Measurements from ENCODE around the gene USP1. TPM values are rescaled to one million over a fixed set of nuclear protein-coding genes. Genes with fewer than 3 reads are reported as not detected.

The USP1 gene, protein sequence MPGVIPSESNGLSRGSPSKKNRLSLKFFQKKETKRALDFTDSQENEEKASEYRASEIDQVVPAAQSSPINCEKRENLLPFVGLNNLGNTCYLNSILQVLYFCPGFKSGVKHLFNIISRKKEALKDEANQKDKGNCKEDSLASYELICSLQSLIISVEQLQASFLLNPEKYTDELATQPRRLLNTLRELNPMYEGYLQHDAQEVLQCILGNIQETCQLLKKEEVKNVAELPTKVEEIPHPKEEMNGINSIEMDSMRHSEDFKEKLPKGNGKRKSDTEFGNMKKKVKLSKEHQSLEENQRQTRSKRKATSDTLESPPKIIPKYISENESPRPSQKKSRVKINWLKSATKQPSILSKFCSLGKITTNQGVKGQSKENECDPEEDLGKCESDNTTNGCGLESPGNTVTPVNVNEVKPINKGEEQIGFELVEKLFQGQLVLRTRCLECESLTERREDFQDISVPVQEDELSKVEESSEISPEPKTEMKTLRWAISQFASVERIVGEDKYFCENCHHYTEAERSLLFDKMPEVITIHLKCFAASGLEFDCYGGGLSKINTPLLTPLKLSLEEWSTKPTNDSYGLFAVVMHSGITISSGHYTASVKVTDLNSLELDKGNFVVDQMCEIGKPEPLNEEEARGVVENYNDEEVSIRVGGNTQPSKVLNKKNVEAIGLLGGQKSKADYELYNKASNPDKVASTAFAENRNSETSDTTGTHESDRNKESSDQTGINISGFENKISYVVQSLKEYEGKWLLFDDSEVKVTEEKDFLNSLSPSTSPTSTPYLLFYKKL
- total RNA-seq = 10 to 100 TPM; 11.8 to 23.4 (median 17.3) TPM

DNA sequence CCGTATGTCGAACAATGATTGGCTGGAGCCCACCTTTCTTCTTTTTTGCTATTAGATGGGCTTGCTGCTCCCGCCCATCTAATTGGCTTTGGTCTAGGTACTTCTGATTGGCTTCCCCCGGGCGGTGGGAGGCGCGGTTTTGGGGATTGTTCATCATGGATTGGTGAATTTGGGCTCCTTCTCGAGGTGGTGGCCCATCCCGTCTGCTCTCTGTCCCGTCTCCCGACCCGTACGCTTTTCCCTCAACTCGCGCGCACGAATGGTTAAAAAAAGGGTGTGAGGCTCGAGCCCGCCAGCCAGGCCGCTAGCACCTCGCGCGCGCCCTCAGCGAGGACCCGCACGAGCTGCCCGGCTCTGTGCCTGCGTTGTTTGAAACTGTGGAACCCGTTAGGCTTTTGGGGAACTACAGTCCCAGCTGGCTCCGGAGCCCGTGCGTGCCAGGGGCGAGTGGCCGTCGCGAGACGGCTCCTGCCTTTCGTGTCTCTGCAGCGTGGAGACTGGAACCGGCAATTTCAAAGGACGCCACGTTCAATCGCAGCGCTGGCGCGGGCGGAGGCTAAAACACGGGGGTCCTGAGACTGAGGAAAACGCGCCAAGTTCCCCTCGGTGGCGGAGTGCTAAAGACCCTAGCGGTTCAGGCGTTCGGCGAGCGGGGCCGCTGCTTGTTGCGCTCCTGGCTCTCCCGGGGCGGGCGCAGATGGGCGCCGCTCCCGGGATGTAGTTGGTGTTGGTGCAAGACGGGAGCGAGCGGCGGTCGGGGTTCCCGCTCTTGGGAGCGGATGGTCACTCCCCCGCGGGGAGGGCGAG lies at the start of gene USP1:
Gene USP1, plus strand, starts transcription at position 584 of the 807 bp plus-strand sequence. CDS start 2,819 bp downstream, outside the sequence.
- in situ Hi-C loops (cut with MboI; ENCODE audit: low sequenced_read_pairs in 4 of 4) = no loop called here

GRCh38 chr1:62389531-62389930 lies 47.3 kb upstream of the USP1 start:
- no peak overlapping the region for H3K27ac ChIP-seq
- ATAC-seq (no peak), DNase-seq (no peak)
- H3K4me3 ChIP-seq = no peak overlapping the region
- H3K36me3 ChIP-seq = no peaks in the 10 kb centered on the region
- in situ Hi-C loops (cut with MboI; ENCODE audit: low sequenced_read_pairs in 4 of 4) (no loop called here), intact Hi-C loops (cut with DNase I; ENCODE audit: low total_unique reads) (no loop called here)
- no peaks in the 10 kb centered on the region for H3K4me1 ChIP-seq
- no peaks in the 10 kb centered on the region for H3K27me3 ChIP-seq
- TF ChIP-seq CTCF (IDR thresholded peaks at IDR 0.05 in 4 of 5, conservative IDR thresholded peaks at IDR 0.05 in 1 of 5) (no peak), POLR2A (IDR thresholded peaks at IDR 0.05) (no peak)
- H3K9me3 ChIP-seq = no peaks in the 10 kb centered on the region

More for the DNA sequence above, at the start of gene USP1:
- peak; percentile 91 to 92 for ATAC-seq
- TF ChIP-seq POLR2A (IDR thresholded peaks at IDR 0.05) (peak; percentile 54 to 77), CTCF (IDR thresholded peaks at IDR 0.05 in 4 of 5, conservative IDR thresholded peaks at IDR 0.05 in 1 of 5) (no peak)
- Histone ChIP-seq H3K36me3 (no peaks in the 10 kb centered on the region), H3K4me1 (peaks cover 22 to 32% of the 10 kb centered on the region in 2 donors), H3K27me3 (no peaks in the 10 kb centered on the region), H3K27ac (peak within 1 kb of the TSS; percentile 94 to 99 (median 99)), H3K4me3 (peak within 1 kb of the TSS; percentile 87 to 94 (median 92)), H3K9me3 (no peaks in the 10 kb centered on the region)
- DNase-seq = peak; percentile 96 to 98
- intact Hi-C loops (cut with DNase I; ENCODE audit: low total_unique reads) = loop anchor here (2.0 to 10.0 kb wide), 4 partner anchors 251 to 928 kb away; partner anchors contain the start of genes ALG6, ATG4C, DOCK7 and PATJ

DNA sequence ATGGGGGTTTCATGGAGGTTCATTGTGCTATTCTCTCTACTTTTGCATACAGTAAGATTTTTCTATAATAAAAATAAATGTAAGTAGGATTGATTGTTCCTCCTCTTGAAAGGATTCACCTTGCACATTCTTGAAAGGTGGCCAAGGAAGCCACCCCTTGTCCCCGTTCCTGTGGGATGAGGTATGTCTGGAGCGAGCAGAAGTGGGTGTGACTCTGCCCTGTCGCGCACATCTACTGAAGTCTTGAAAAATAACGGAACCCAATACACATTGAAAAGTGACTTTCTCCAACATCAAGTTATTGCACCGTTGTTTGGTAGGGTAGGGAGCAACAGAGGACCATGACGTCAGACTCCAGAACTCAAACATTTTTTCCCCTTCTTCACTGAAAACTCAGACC lies 46.8 kb upstream of the USP1 start:
- no peak for ATAC-seq
- Histone ChIP-seq H3K27ac (no peak overlapping the region), H3K4me3 (no peak overlapping the region), H3K9me3 (no peaks in the 10 kb centered on the region), H3K27me3 (no peaks in the 10 kb centered on the region), H3K4me1 (no peaks in the 10 kb centered on the region), H3K36me3 (no peaks in the 10 kb centered on the region)
- intact Hi-C loops (cut with DNase I; ENCODE audit: low total_unique reads) = no loop called here
- DNase-seq = no peak
- no peak for TF ChIP-seq POLR2A (IDR thresholded peaks at IDR 0.05)
- TF ChIP-seq CTCF (IDR thresholded peaks at IDR 0.05 in 4 of 5, conservative IDR thresholded peaks at IDR 0.05 in 1 of 5) = no peak
- in situ Hi-C loops (cut with MboI; ENCODE audit: low sequenced_read_pairs in 4 of 4) = no loop called here

GRCh38 chr1:62391369-62391971 lies 45.4 kb upstream of the USP1 start:
- intact Hi-C loops (cut with DNase I; ENCODE audit: low total_unique reads) = no loop called here
- DNase-seq (no peak), ATAC-seq (no peak)
- in situ Hi-C loops (cut with MboI; ENCODE audit: low sequenced_read_pairs in 4 of 4) = no loop called here
- no peaks in the 10 kb centered on the region for H3K27me3 ChIP-seq
- H3K4me3 ChIP-seq = no peak overlapping the region
- TF ChIP-seq POLR2A (IDR thresholded peaks at IDR 0.05) = no peak
- peak in 1 of 5 experiments; percentile 23 for TF ChIP-seq CTCF (IDR thresholded peaks at IDR 0.05 in 4 of 5, conservative IDR thresholded peaks at IDR 0.05 in 1 of 5)
- no peaks in the 10 kb centered on the region for H3K4me1 ChIP-seq
- no peaks in the 10 kb centered on the region for H3K9me3 ChIP-seq
- H3K36me3 ChIP-seq = no peaks in the 10 kb centered on the region
- H3K27ac ChIP-seq = no peak overlapping the region

Data from gastrocnemius medialis (tissue), 4 donors.